ENCODE measurements around the gene PSMD3. TPM values are rescaled to one million over a fixed set of nuclear protein-coding genes. Genes with fewer than 3 reads are reported as not detected.

PSMD3 gene
- total RNA-seq, 1 experiment from 2014 or later, result 174 TPM

DNA sequence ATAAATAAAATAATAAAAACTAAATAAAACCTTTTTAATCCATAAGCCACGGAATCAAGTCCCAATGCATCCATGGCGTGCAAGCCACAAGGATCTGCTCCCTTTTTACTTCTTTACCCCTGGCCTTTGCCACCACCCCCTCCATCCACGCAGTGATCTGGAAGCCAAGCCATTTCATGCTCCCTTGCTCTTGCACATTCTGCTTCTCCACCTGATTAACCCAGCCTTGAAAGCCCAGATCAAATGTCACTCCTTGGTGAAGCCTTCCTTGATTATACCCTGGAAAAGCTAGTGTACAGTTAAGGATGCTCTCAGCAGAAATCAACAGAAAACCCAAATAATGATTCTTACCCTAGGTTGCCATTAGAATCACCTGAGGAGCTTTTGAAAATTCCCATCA is 43.2 kb upstream of the PSMD3 start:
- no peak overlapping the region for H3K4me3 Mint-ChIP-seq
- H3K27me3 Mint-ChIP-seq (ENCODE audit: low read depth), result peaks cover 4% of the 10 kb centered on the region
- no peak overlapping the region for H3K9ac ChIP-seq (ENCODE audit: extremely low read depth, insufficient read length, low read length)
- no peak overlapping the region for H2BK12ac ChIP-seq (ENCODE audit: insufficient read length, low read depth, low read length)
- H3K56ac ChIP-seq (ENCODE audit: insufficient read length, low read depth, low read length), result no peak overlapping the region
- no peak overlapping the region for H2AK5ac ChIP-seq (ENCODE audit: insufficient read length, low read length)
- no peaks in the 10 kb centered on the region for H3K9me3 Mint-ChIP-seq
- H4K8ac ChIP-seq (replicated peaks; ENCODE audit: insufficient read length, low read depth, low read length), result no peak overlapping the region
- H3K36me3 Mint-ChIP-seq (ENCODE audit: insufficient read depth in 1 of 3, low read depth in 3 of 3), result no peaks in the 10 kb centered on the region
- H3K79me1 ChIP-seq (ENCODE audit: insufficient read depth, low read depth, low read length, poor library complexity, severe bottlenecking), result no peaks in the 10 kb centered on the region
- H2AFZ ChIP-seq (ENCODE audit: low read length), result no peak overlapping the region
- TF ChIP-seq, protein P1, sequence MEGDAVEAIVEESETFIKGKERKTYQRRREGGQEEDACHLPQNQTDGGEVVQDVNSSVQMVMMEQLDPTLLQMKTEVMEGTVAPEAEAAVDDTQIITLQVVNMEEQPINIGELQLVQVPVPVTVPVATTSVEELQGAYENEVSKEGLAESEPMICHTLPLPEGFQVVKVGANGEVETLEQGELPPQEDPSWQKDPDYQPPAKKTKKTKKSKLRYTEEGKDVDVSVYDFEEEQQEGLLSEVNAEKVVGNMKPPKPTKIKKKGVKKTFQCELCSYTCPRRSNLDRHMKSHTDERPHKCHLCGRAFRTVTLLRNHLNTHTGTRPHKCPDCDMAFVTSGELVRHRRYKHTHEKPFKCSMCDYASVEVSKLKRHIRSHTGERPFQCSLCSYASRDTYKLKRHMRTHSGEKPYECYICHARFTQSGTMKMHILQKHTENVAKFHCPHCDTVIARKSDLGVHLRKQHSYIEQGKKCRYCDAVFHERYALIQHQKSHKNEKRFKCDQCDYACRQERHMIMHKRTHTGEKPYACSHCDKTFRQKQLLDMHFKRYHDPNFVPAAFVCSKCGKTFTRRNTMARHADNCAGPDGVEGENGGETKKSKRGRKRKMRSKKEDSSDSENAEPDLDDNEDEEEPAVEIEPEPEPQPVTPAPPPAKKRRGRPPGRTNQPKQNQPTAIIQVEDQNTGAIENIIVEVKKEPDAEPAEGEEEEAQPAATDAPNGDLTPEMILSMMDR (conservative IDR thresholded peaks at IDR 0.05), result no peak
- no peaks in the 10 kb centered on the region for H3K9me3 ChIP-seq (ENCODE audit: control insufficient read depth, low read depth, low read length)
- H3K27me3 ChIP-seq (ENCODE audit: insufficient read depth, low read length), result no peaks in the 10 kb centered on the region
- H3K4me1 ChIP-seq (ENCODE audit: insufficient read depth, low read length), result no peaks in the 10 kb centered on the region; the same call in 1 of the 2 replicates
- H3K27ac Mint-ChIP-seq, result no peak overlapping the region; a peak in 1 of 7 replicates
- H3T11ph ChIP-seq (ENCODE audit: low read length), result no peak overlapping the region
- DNase-seq, result no peak
- H3K4ac ChIP-seq (ENCODE audit: low read depth, low read length), result no peak overlapping the region
- no peak overlapping the region for H3K14ac ChIP-seq (ENCODE audit: insufficient read depth, low read length)
- no peak overlapping the region for H2BK5ac ChIP-seq (ENCODE audit: insufficient read length, low read length)
- H2BK20ac ChIP-seq (ENCODE audit: low read depth, low read length, poor library complexity, severe bottlenecking), result no peak overlapping the region
- no CpG with 5 or more reads among the region's 3 CpGs for WGBS (ENCODE audit: extremely low coverage, insufficient read length, low lambda C conversion rate)
- H3K4me1 Mint-ChIP-seq, result peaks cover 9 to 21% of the 10 kb centered on the region in 2 experiments
- no peak overlapping the region for H4K5ac ChIP-seq (ENCODE audit: insufficient read length, low read depth, low read length)
- no peak overlapping the region for H3K18ac ChIP-seq (ENCODE audit: insufficient read length, low read depth, low read length)
- H3K23me2 ChIP-seq (ENCODE audit: insufficient read length, low read depth, low read length, poor library complexity, severe bottlenecking), result no peaks in the 10 kb centered on the region
- H3K23ac ChIP-seq (ENCODE audit: insufficient read length, low read depth, low read length), result no peak overlapping the region
- no peak overlapping the region for H3K27ac ChIP-seq (ENCODE audit: insufficient read length, low read depth, low read length)
- no peaks in the 10 kb centered on the region for H3K79me2 ChIP-seq (ENCODE audit: insufficient read depth, low read length)
- no peak overlapping the region for H4K91ac ChIP-seq (ENCODE audit: insufficient read length, low read depth, low read length)
- H3K4me2 ChIP-seq (ENCODE audit: insufficient read depth, insufficient read length, low read length), result no peak overlapping the region
- no peaks in the 10 kb centered on the region for H4K20me1 ChIP-seq (ENCODE audit: control insufficient read depth, insufficient read depth, insufficient read length)
- no peak overlapping the region for H2BK120ac ChIP-seq (ENCODE audit: low read depth, low read length, poor library complexity, severe bottlenecking)
- no peak overlapping the region for H2BK15ac ChIP-seq (ENCODE audit: low read depth, low read length)
